Left kidney (tissue), 2 donors: ENCODE results near the gene OPCML. TPM values are rescaled to one million over a fixed set of nuclear protein-coding genes. Genes with fewer than 3 reads are reported as not detected.

Source experiments
- DNase-seq: peaks from one replicate; pipeline ENCODE4 v3.0.0-alpha.2; 2013
- polyA plus RNA-seq: library from polyadenylated mRNA; unstranded; fragments of 120-200 nt; gene quantifications from one replicate; pipeline ENCODE4 v1.2.1, GENCODE V29; 2013; ENCODE audit not compliant: insufficient read length

OPCML gene
- polyA plus RNA-seq, 1 donor: 13.9 TPM

DNA sequence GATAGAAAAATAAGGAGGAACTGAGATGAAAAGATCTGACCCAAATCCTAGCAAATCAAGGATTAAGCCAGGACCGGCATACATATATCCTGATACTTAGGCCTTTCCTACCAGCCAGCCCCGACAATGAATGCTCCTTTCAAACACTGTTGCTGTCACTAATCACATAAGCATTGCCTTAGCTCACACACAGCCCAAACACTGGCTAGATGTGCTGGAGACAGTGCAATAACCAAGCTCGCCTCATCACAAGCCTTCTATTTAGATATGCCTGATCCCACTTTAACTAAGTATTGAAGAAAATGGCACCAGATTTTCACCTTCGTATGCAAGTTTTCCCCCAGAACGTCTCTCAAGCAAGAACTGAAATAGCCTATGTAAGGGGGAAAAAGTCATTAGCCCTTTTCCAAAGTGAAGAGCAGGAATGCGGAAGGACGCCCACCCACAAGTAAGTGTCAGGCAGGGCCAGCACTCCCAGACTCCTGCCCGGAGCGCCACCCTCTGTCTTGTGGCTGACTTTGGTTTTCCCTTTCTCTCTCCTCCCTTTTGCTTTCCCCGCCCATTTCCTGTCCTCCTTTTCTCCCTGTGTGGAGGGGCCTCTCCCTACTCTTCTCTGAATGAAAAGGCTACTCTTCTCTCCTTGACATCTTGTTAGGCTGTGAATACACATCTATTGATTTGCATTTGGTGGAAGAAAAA is 8.9 kb upstream of the OPCML start:
- DNase-seq: no peak

DNA sequence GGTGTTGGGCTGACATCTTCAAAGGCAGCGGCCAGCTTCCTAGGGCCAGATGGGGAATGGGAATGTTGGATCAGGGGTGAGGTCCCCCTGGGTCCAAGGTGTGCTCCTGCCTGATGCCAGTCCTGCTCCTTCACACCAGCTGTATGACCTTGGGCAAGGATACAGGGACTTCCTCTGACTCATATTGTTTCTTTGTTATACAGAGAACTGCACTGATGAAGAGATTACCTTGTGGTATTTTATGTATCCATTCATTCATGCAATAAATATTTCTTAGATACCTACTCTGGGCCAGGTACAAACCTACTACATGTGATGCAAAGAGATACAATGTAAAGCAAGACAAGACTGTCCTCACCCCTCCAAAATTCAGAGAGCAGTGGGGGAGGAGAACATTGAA is 3.9 kb upstream of the OPCML start:
- DNase-seq: no peak

DNA sequence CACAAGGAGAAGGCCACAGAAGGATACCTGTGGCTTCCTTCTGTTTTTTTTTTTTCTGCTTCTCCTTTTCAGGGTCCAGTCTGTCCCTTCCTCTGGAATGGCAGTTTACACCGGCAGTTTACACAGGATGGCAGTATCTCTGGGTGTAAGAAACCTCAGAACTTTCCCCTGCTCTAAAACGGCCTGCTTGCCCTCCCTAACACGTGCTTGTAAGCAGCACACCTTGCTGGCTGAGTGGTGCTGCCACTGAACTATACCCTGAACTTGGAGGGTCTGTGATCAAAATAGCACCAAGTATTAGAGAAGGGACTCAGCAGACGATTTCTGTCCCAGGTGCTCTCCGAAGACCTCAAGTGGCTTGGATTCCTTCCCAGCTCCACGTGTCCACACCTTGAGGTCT is 904 bp upstream of the OPCML start:
- no peak for DNase-seq

DNA sequence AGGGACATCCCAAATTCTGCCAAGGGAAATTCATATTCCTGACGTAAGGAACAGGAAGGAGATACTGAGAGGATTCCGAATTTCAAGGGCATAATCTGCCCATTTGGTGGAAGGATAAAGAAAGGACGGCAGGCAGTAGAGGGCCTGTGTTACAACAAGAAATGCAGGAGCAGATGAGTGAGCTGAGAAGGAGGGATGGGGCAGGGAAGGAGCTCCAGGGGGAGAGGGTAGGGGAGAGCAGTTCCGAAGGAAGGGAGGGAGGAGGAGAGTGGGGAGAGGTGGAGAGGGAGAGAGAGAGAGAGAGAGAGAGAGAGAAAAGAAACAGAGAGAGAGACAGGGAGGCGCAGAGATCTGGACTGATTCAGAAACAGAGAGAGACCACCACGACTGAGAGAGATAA is 843 bp downstream of the OPCML start:
- no peak for DNase-seq

DNA sequence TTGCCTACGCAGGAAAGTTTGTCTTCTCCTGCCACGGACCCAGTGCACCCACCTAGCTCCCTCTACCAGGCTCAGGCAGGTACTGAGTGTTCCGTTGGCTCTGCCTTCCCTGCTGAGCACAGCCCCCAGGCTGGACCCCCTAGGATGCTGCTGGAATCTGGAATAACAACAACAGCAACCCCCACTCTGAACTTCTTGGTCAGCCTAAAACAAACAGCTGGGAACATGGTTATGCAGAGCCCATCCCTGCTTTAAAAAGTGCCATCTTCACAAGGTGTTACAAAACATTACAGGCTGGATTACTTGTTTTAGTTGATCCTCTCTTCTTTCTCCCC is 1.8 kb downstream of the OPCML start:
- no peak for DNase-seq

DNA sequence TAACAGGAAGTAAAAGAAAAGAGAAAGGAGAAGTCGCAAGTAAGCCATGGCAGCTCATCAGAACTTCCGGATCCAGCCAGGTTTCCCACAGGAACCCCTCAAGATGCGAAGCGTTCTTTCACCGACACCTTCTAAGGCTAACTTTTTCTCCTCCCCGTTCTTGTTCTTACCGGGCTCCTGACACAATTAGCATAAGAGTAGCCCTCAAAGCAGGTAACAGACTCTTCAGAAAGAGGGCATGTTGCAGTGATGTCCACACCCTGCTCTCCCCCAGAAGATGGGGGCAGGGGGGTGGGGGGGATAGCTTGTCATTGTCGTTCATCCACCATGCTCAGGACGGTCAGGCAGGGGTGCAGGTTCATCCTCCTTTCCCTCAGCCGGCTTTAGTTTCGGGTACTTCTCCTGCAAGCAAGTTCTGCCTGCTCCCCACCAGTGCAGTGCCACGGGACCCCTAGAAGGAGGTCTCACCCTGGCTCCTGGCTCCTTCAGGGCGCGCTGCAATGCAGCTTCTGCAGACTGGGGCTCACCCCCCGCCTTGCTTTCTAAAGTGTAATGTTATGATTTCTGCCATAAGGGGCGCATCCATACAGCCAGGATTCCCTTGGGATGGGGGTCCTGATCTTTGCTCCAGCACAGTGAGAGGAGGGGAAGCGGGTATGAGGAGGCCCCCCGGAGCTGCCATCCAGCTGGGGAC is 2.3 kb downstream of the OPCML start:
- no peak for DNase-seq

DNA sequence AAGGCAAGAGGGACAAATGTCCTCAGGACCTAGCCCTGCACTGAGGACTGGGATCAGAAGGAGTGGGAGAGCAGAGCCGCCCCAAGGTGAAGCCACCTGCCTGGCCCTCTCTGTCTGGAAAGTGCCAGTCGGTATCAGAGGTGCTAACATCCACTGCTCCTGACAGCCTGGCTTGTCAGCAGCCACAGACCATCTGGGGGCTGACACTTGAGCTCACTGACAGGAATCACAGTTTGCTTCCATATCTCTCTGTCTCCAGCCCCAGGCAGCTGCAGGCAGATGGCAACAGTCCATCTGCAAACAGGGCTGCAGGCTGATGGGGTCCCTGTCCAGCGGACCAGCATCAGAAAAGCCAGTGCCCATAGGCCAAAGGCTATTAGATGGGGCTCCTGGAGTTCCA is 5.5 kb downstream of the OPCML start:
- DNase-seq: no peak

DNA sequence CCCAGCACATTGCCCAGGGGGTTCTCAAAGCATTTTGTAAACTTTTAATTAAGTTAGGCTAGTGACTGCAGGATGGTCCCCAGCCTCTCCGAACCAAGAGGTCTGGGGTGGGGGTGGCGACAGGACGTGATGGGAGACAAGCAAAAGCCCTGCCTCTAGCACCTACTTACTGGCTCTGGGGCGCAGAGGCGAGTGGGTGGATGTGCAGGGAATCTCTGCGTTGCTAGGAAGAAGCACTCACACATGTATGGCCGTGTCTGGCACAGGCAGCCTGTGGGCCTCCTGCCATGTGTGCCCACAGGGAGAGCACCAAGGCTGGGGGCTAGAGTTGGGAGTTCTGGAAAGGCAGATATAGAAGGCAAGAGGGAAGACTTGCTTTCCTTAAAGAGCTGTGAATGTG is 6.3 kb downstream of the OPCML start:
- no peak for DNase-seq

DNA sequence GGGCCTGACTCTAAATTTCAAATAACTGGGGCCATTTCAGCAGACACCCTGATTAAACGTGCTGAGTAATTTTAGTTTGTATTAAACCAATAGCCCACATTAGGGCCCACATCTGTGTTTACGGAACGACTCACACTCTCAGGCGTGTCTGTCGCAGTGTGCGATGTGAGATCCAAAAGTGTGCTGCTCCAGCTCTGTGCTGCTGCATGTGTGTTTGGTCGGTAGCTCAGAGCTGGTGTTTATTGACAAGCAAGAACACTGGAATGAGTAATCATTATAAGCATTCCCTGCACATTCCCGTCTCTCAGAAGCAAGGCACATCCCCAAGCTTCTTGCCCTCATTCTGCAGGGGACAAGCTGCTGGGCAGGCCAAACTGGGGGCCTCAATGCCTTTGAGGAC is 7.8 kb downstream of the OPCML start:
- DNase-seq: no peak

DNA sequence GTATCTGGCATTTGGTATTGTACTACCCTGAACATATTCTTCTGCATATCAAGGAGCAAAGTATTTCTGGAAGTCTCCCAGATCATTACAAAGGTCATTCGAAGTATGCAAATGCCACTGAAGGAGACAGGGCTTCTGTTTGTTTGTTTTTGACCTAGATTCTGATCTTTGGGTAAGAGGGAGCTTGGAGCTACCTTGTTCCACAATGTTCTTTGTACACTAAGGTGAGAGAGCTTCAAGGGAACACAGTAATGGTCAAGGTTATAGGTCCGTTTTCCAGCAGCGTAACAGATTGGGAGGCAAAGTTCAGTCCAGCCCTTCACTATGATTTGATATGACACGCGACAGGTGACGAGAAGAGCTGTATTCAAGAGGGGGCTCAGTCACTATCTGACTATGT is 10.0 kb downstream of the OPCML start:
- DNase-seq: no peak

DNA sequence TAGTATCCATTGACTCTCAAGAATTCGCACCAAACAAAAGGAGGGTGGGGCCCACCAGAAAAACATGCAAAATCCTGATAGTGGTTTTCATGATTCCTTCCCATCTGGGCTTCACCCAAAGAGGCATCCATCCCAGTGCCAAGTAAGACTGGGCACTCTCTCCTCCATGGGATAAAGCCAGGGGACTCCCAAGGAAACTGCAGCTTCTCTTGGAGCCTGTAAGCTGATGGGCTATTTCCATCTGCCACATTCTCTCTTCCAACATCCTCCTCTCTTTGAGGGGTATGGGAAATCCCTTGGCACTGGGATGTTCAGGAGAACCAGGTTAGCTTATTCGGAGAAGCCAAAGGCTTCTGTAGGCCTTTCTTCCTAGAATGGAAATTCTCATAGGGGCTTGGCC is 10.8 kb downstream of the OPCML start:
- DNase-seq: no peak

DNA sequence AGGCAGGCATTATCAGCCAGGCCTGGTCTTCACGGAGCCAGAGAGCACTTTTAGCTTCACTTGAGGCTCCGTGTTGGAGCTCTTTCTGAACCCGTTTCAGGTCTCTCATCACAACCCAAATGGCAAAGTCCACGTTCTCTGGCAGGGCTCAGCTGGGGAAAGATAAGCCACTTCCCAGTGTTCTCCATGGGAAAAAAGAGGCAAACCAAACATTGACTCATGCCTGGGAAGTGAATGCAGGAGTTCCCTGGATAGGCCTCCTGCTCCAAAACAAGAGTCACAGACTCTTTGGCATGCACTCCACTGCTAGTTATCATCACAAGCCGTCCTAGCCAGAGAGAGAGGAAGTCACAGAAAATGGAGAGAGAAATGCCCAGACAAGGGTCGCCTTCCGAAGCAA is 11.6 kb downstream of the OPCML start:
- DNase-seq: no peak

DNA sequence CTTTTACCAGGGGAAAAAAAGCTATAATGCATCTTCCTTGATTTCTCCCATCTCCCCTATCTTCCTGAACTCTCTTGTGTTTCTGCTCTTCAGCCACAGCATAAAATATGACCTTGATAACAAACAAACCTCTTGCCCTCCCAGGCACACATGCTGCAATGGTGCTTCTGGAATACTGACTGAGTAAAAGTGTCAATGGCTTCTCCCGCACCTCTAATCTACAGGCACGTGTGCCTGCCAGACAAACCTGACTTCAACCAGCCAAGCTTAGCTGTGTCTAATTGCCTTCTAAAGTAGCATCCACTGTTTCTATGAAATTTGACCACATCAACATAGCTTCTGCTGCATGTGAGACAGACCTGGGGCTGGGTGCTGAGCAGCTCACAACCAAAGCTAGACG is 12.7 kb downstream of the OPCML start:
- DNase-seq: no peak

DNA sequence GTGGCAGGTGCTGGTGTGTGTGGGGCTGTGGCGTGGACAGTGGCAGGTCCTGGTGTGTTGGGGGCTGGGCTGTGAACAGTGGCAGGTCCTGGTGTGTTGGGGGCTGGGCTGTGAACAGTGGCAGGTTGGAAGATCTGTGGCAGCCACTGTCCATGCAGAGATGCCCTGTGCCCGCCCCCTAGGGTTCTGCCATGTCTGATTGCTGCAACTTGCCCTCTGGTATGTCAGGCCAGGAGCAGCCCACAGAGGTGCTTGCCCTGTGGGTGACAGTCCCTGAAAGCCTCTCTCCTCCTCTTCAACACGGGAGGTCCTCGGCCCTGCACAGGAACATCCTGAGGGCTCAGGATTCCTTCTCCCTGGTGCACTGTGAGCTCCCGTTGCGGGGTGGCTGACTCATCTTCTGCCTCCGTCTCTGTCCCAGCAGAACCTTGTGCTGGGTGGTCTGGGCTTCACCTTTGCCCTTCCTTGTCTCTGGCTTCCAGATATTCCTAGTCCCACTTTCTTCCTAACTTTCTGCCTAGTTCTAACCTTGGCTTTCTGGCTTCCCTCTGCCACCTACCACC is 13.5 kb downstream of the OPCML start:
- DNase-seq: no peak

DNA sequence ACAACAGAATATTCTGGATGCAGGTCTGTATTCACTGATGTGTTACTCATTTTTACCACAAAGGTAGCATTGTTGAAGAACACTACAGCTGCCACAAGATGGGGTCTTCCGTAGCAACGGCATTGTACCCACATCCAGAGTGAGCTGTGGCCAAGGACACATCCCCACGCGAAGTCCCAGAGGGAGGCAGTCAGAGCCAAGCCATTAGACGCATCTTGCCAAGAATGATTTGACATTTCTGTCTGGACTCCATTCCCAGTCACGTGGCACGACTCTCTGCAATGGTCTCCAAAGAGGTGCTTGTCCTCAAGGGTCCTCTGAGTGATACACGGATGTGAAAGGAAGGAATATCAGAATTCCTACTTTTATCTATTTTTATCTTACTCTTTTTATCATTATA is 15.5 kb downstream of the OPCML start:
- no peak for DNase-seq

DNA sequence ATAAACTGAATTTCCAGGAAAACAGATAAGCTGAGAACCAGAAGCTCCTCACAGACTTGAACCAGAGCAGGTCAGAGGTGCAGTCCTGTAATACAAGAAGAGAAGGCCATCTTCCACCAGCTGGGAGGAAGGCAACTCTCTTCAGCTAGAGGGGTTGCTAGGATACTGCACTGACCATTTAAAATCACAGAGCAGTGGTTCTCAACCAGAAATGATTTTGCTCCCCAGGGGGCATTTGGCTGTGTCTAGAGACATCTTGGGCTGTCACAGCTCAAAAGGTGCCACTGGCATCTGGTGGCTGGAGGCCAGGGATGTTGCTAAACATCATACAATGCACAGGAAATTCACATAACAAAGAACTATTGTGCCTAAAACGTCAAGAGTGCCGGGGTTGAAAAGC is 17.2 kb downstream of the OPCML start:
- DNase-seq: no peak

DNA sequence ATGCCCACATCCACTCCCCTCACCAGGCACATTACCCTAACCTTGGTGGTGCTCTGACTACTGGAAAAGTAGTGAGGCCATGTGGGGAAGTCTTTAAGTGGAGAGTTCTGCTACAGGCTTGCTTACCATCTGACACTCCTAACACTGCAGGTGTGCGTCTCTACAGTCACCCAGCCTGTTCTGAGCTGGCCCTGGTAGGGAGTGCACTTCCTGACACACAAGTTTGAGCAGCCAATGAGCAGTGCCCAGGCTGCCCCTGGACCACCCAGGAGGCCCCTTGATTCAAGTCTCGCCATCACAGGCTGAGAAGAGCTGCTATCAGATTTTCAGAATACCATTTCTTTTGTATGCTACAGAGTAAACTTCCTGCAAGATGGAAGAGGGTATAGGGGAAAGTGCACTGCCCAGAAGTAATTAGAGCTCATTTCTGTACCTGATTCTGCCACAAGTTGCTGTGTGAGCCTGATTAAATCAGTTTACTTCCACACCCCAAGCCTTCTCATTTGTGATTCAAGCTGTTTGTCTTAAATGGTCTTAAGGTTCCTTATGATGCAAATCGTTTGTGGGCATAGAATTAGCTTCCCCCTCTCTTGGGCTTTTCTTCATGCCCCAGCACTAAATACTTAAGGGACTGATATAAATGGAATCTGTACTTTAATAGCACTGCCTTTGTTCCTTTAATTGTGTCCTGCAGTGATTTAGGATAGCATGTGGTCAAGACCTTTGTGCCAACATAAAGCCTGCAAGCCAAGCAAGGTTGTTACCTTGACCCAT is 22.2 kb downstream of the OPCML start:
- no peak for DNase-seq

DNA sequence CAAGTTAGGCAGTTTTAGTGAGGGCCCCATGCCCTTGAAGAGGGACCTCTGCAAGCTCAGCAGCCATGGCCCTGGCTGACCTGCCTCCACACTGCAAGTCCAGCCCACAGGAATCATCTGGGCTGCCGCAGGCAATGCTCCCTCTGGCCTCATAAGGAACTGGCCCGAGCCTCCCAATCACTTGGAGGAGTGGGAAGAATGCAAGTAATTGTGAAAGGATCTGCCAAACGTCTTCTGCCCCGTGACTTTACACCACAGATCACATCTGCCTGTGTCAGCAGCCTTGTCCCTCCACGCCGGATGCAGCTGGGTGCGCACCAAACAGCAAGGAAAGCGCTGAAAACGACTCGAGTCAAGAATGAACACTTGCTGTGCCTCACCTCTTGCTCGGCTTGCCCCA is 23.8 kb downstream of the OPCML start:
- no peak for DNase-seq

DNA sequence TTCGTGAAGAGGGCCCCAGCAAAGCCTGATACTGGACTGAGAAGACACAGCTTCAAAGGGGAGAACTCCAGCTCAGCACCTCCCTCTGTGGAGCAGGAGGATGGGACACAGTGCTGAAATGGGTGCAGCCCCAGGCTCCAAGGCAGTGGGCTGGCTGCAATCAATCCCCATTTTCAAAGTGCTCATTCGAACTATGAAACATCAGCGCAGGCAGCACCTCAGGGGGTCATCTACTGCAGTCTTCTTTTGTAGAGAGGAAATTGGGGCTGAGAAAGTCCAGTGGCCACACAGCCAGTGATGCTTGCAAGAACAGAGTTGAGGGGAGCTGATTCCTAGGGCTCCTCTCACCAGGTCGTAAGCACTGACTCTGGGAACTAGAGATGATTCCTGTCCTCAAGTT is 25.1 kb downstream of the OPCML start:
- DNase-seq: no peak

DNA sequence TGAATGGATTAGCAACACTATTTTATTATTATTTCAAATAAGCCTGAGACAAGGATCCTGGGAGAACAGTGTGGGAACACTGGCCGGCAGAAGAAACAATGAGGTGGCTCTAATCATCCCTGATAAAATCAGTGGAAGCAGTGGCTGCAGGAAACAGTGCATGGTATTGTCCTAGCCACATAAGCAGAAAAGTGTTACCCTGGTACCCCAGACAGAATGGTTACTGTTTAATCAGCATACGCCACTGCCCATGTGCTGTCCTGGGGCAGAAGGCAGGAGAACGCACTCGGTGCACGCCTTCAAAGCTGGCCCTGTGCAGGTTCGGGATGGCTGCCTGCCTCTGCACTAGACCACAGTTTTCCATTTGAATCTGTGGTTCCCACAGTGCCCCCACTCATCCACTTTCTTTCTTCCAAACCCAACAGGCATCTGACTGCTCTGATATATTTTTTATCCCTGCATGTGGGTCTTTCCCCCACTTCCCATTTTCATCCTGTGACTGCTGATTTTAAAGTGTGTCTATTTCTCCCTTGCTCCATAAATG is 25.7 kb downstream of the OPCML start:
- DNase-seq: no peak

DNA sequence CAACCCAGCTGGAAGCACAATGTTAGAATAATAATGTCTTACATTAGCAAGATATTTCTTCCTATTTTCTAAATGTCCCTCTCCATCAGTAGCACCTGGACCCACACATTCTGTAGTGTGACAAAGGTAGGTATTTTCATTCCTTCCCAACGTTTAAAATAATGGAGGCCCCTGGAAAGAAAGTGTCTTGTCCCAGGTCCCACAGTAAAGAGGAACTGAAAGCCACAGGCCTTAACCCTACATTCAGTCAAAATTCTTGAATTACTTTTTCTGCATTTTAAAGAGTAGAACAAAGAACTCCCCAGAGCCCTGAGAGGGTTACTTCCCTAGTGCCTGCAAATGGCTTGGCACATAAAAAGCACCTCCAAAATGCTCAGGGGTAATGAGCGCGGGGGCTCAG is 26.3 kb downstream of the OPCML start:
- DNase-seq: no peak

DNA sequence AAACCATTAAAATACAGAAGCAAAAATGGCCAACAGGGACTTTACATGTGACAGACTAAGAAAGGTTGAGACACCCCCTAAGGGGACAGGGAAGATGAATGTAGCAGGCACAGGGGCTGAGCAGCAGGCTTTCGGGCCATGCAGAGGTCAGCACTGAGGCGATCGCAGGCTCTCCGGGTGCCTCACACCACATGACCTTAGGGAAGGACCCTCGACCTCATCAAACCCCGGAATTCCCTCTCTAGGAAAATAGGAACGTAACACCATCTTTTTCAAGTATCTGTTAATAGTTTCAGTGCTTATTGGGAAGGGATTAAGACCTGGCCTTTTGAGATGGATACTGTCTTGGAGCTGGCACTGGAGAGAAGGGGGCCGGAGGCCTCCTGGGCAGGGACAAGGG is 27.4 kb downstream of the OPCML start:
- no peak for DNase-seq

DNA sequence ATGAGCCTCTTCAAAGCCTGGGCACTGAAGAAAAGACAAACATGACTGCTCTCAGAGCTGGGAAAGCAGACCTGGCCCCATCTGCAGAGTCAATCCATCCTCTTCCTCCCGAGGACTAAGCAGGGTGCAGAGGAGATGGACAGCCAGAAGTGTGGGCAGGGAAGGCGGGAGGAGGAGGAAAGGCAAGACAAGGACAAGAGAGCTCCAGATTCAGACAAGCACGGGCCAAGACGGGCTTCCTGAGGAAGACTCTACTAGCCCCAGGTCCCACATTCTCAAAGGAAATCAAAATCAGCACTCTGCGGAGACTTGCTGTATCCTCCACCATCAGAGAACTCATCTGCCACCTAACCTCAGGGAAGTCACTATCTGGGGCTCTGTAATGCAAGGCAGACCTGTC is 28.5 kb downstream of the OPCML start:
- no peak for DNase-seq
